HEK293T (cell line): ENCODE data around the gene SPEG.

ENCODE experiments used
- ARNT ChIP-seq: fragments of 450-650 bp; IDR thresholded peaks from 2 replicates; pipeline ENCODE4 v1.6.1; 2017; ENCODE audit warnings: mild to moderate bottlenecking
- BHLHE40 ChIP-seq: fragments of 450-650 bp; IDR thresholded peaks from 2 replicates; pipeline ENCODE4 v1.6.1; 2016; ENCODE audit warnings: mild to moderate bottlenecking, moderate library complexity, borderline replicate concordance
- CTBP1 ChIP-seq: fragments of 450-650 bp; IDR thresholded peaks from 2 replicates; pipeline ENCODE4 v1.6.1; 2016; ENCODE audit warnings: borderline replicate concordance
- FOXA1 ChIP-seq: fragments of 450-650 bp; IDR thresholded peaks from 2 replicates; pipeline ENCODE4 v1.6.1; 2016; ENCODE audit warnings: mild to moderate bottlenecking
- FOXK2 ChIP-seq: fragments of 450-650 bp; IDR thresholded peaks from 2 replicates; pipeline ENCODE4 v1.6.1; 2016; ENCODE audit warnings: mild to moderate bottlenecking
- FOXM1 ChIP-seq: fragments of 450-650 bp; IDR thresholded peaks from 2 replicates; pipeline ENCODE4 v1.6.1; 2017; ENCODE audit warnings: mild to moderate bottlenecking, borderline replicate concordance
- HDGF ChIP-seq: fragments of 450-650 bp; IDR thresholded peaks from 2 replicates; pipeline ENCODE4 v1.6.1; 2017; ENCODE audit warnings: antibody characterized with exemption, borderline replicate concordance
- L3MBTL2 ChIP-seq: fragments of 450-650 bp; conservative IDR thresholded peaks from 2 replicates; pipeline ENCODE4 v1.6.1; 2016; ENCODE audit warnings: mild to moderate bottlenecking
- NFRKB ChIP-seq: fragments of 450-650 bp; IDR thresholded peaks from 2 replicates; pipeline ENCODE4 v1.6.1; 2016; ENCODE audit warnings: mild to moderate bottlenecking, moderate library complexity
- PKNOX1 ChIP-seq: fragments of 450-650 bp; IDR thresholded peaks from 2 replicates; pipeline ENCODE4 v1.6.1; 2016
- SP1 ChIP-seq: fragments of 450-650 bp; IDR thresholded peaks from 2 replicates; pipeline ENCODE4 v1.6.1; 2017
- SUZ12 ChIP-seq: fragments of 450-650 bp; IDR thresholded peaks from 2 replicates; pipeline ENCODE4 v1.6.1; 2016; ENCODE audit warnings: mild to moderate bottlenecking
- TARDBP ChIP-seq: fragments of 450-650 bp; IDR thresholded peaks from 2 replicates; pipeline ENCODE4 v1.6.1; 2016
- ZNF384 ChIP-seq: fragments of 450-650 bp; IDR thresholded peaks from 2 replicates; pipeline ENCODE4 v1.6.1; 2016

GRCh38 chr2:219408204-219408603 is 26.4 kb upstream of the SPEG start:
- TF ChIP-seq CTBP1 (no peak), FOXM1 (no peak), ARNT (no peak), TARDBP (no peak), L3MBTL2 (no peak), SUZ12 (no peak), FOXA1 (no peak), SP1 (no peak), FOXK2 (no peak), NFRKB (no peak), HDGF (no peak), ZNF384 (no peak), BHLHE40 (no peak), PKNOX1 (no peak)
